Breast epithelium (tissue), 4 donors: ENCODE results near the gene NGB. TPM values are rescaled to one million over a fixed set of nuclear protein-coding genes. Genes with fewer than 3 reads are reported as not detected.

Experiments used
- DNase-seq, 2 donors: peaks; one replicate each; pipeline ENCODE4 v3.0.0-alpha.2; 2019; ENCODE audit warnings: low spot score in 2 of 2
- H3K27ac ChIP-seq, 2 donors: fragments of 200-600 bp; sonication (generic) in 1 of 2; one replicate each; pipeline ENCODE4 v1.5.1; 2016 to 2019; ENCODE audit warnings: mild to moderate bottlenecking in 1 of 2
- H3K27me3 ChIP-seq, 2 donors: fragments of 200-600 bp; sonication (generic) in 1 of 2; one replicate each; pipeline versions ENCODE4 v1.5.1 to v1.6.0; 2017 to 2019; ENCODE audit warnings: control low read depth in 1 of 2, mild to moderate bottlenecking in 1 of 2
- H3K36me3 ChIP-seq: fragments of 200-600 bp; one replicate; pipeline ENCODE4 v1.5.1; 2019
- H3K4me1 ChIP-seq, 2 donors: fragments of 200-600 bp; sonication (generic); one replicate each; pipeline ENCODE4 v1.5.1; 2016 to 2019; ENCODE audit warnings: control low read depth in 1 of 2
- H3K4me3 ChIP-seq, 3 donors: fragments of 200-600 bp; sonication (generic); 1 replicate in 2 of 3; 2 replicates in 1 of 3; pipeline ENCODE4 v1.5.1; 2016 to 2019; ENCODE audit warnings: mild to moderate bottlenecking in 3 of 3, moderate library complexity in 2 of 3
- H3K9me3 ChIP-seq, 2 donors: fragments of 200-600 bp; sonication (generic) in 1 of 2; one replicate each; pipeline ENCODE4 v1.5.1; 2016 to 2019; ENCODE audit warnings: control low read depth in 1 of 2
- POLR2A ChIP-seq: fragments of 450-650 bp; IDR thresholded peaks from one replicate; pipeline ENCODE4 v1.6.1; 2016; ENCODE audit warnings: antibody characterized with exemption, mild to moderate bottlenecking, moderate library complexity
- POLR2AphosphoS5 ChIP-seq, 3 donors: sonication (generic); formaldehyde crosslinking; IDR thresholded peaks; one replicate each; pipeline ENCODE4 v1.6.1; 2017; ENCODE audit warnings: antibody characterized with exemption in 3 of 3
- intact Hi-C: fragments of 100-400 bp; cut with DNase I; formaldehyde crosslinking; loops from one replicate; pipeline ENCODE4 v1.15.1; 2023; ENCODE audit warnings: low total_unique reads
- total RNA-seq, 3 donors: library from RNA; depleted of rRNA; stranded (reverse); fragments of >200 nt; gene quantifications; one replicate each; pipeline ENCODE4 v1.1.0, GENCODE V29; 2016
- TF ChIP-seq, protein P1 (sequence below), 3 donors: fragments of 450-650 bp; IDR thresholded peaks; one replicate each; pipeline ENCODE4 v1.5.1; 2016 to 2017; ENCODE audit warnings: antibody characterized with exemption in 3 of 3, mild to moderate bottlenecking in 3 of 3, moderate library complexity in 3 of 3

NGB gene
- total RNA-seq, 3 donors from 2014 or later, result not detected

DNA sequence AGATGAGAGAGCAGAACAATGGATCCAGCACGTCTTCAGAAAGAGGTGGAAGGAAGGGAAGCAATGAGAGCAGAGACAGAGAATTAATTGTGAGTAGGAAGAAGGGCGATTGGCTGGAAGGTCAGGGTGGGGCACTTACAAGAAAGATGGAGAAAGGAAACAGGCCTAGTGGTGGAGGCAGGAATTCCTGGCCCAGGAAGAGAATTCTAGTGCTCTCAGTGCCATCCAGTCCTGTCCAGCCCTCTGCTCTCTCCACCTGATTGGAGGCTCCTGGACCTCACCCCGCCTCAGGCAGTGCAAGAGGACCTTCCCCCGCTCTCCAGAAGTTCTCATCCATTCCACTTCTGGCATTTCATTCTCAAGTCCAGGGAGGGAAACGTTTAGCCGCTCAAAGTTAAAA lies 43.0 kb downstream of the NGB start:
- DNase-seq, result no peak
- no peak overlapping the region for H3K27ac ChIP-seq
- H3K36me3 ChIP-seq, result no peaks in the 10 kb centered on the region
- TF ChIP-seq POLR2A, result no peak
- TF ChIP-seq POLR2AphosphoS5 (IDR thresholded peaks at IDR 0.05), result no peak
- TF ChIP-seq, protein P1, sequence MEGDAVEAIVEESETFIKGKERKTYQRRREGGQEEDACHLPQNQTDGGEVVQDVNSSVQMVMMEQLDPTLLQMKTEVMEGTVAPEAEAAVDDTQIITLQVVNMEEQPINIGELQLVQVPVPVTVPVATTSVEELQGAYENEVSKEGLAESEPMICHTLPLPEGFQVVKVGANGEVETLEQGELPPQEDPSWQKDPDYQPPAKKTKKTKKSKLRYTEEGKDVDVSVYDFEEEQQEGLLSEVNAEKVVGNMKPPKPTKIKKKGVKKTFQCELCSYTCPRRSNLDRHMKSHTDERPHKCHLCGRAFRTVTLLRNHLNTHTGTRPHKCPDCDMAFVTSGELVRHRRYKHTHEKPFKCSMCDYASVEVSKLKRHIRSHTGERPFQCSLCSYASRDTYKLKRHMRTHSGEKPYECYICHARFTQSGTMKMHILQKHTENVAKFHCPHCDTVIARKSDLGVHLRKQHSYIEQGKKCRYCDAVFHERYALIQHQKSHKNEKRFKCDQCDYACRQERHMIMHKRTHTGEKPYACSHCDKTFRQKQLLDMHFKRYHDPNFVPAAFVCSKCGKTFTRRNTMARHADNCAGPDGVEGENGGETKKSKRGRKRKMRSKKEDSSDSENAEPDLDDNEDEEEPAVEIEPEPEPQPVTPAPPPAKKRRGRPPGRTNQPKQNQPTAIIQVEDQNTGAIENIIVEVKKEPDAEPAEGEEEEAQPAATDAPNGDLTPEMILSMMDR (IDR thresholded peaks at IDR 0.05), result no peak
- no peak overlapping the region for H3K4me3 ChIP-seq
- intact Hi-C loops, result no loop called here
- H3K27me3 ChIP-seq, result no peaks in the 10 kb centered on the region
- no peaks in the 10 kb centered on the region for H3K4me1 ChIP-seq
- H3K9me3 ChIP-seq, result no peaks in the 10 kb centered on the region

DNA sequence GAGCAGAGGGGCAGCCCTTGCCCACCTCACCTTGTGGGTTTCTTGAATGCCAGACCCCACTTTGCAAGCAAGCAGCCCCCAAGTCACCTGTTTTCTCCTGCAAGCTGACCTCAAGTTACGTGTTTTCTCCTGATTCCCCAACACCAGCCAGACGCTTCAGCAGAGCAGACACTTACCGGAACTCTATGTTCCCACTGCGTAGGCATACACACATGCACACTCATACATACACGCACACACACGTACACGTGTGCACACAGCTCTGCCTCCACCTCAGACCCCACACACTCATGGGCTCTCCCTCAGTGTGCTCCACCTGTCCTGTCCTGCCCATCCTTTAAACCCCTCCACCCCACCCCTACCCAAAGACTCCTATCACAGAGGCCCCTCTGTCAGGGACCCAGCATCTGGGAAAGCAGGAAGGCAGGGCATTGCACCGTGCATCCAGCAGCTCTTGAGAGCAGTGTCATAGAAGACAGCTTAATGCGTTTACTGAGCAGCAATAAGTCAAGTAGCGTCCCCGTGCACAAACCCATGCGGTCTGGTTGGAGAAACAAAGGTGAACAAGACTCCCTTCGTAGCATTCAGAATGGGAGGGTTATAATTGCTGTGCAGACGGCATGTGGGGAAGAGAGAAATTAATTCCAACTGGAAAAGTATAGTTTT lies 45.0 kb downstream of the NGB start:
- TF ChIP-seq, protein P1 (IDR thresholded peaks at IDR 0.05), result no peak
- no peak for TF ChIP-seq POLR2A
- no peak for TF ChIP-seq POLR2AphosphoS5 (IDR thresholded peaks at IDR 0.05)
- no peak overlapping the region for H3K27ac ChIP-seq

DNA sequence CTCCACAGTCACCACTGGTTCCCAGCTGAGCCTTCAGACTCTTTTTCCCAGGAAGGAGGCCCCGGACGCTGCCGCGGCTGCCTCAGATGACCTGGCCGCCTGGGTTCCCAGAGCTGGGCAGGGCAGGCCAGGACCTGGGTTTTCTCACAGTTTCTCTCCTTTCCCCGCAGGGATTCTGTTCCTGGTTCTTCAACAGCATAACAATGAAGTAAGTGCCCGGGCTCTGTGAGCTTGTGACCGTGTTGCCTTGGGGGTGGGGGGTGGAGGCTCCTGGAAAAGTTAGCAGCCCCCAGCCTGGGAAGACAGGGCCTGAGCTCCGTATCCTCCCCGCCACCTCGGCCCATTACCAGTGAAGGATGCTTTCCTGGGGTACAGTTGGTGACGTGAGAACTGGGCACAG lies 45.8 kb downstream of the NGB start:
- Histone ChIP-seq H3K27me3 (no peaks in the 10 kb centered on the region), H3K9me3 (no peaks in the 10 kb centered on the region), H3K27ac (no peak overlapping the region), H3K4me3 (no peak overlapping the region), H3K4me1 (no peaks in the 10 kb centered on the region), H3K36me3 (no peaks in the 10 kb centered on the region)
- intact Hi-C loops, result no loop called here
- TF ChIP-seq POLR2AphosphoS5 (IDR thresholded peaks at IDR 0.05) (no peak), POLR2A (no peak)
- TF ChIP-seq, protein P1 (IDR thresholded peaks at IDR 0.05), result no peak
- DNase-seq, result no peak

More for the DNA sequence above, 45.0 kb downstream of the NGB start:
- H3K4me1 ChIP-seq, result no peaks in the 10 kb centered on the region
- no peak for DNase-seq
- H3K4me3 ChIP-seq, result no peak overlapping the region
- H3K36me3 ChIP-seq, result no peaks in the 10 kb centered on the region
- intact Hi-C loops, result no loop called here
- H3K9me3 ChIP-seq, result no peaks in the 10 kb centered on the region
- no peaks in the 10 kb centered on the region for H3K27me3 ChIP-seq

DNA sequence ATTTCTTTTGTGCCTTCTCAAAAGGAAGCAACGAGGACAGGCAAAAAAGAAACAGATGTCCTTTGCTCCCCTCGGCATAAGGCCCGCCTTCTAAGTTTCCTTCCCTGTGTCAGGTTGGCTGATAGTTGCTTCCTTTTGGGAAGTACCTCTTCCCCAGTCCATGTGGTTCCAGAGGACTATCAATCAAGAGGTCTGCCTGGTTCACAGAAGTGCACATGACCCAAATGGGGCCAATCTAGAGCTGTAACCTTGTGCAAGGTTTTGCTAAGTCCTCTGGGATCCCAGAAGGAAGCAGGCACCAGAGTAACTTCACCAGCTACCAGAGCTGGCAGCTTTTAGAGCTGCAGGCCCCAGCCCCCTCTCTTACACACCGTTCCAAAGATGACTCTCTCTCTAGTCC lies 46.8 kb downstream of the NGB start:
- intact Hi-C loops, result no loop called here
- no peak for DNase-seq
- Histone ChIP-seq H3K9me3 (no peaks in the 10 kb centered on the region), H3K4me1 (no peaks in the 10 kb centered on the region), H3K36me3 (no peaks in the 10 kb centered on the region), H3K4me3 (no peak overlapping the region), H3K27ac (no peak overlapping the region), H3K27me3 (no peaks in the 10 kb centered on the region)
- TF ChIP-seq POLR2A, result no peak
- TF ChIP-seq, protein P1 (IDR thresholded peaks at IDR 0.05), result no peak
- no peak for TF ChIP-seq POLR2AphosphoS5 (IDR thresholded peaks at IDR 0.05)

DNA sequence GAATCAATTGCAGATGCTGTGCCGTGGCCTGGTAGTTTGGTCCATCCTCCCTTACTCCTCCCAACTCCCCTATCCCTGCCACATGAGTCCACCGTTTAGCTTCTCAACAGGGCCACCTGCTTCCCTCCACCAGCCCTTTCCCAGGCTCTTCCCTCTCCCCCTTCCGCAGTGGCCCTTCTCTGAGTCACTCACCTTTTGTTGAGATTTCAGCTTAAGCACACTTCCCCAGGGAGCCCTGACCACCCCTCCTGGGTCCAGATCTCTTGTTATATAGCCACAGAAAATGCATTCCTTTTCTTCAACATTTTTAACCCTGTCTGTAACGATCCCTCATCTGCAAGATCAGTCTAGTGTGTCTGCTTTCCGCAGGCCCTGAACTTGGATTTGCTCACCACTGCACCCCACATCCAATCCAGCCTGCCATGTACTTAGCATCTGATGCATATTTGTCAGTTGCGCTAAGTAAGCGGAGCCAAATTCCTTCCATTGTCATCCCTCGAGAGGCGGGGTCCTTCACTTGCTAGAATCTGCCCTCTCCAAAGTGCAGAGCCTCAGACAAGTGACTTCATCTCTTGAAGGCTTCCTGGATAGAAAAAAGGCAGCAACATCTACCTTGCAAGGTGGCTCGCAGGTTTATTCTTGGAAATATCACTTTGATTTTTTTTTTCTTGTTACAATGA lies 48.3 kb downstream of the NGB start:
- Histone ChIP-seq H3K4me3 (no peak overlapping the region), H3K27ac (no peak overlapping the region), H3K4me1 (no peaks in the 10 kb centered on the region), H3K9me3 (no peaks in the 10 kb centered on the region), H3K36me3 (no peaks in the 10 kb centered on the region), H3K27me3 (no peaks in the 10 kb centered on the region)
- intact Hi-C loops, result no loop called here
- DNase-seq, result no peak
- no peak for TF ChIP-seq POLR2A
- TF ChIP-seq, protein P1 (IDR thresholded peaks at IDR 0.05), result no peak
- no peak for TF ChIP-seq POLR2AphosphoS5 (IDR thresholded peaks at IDR 0.05)
